HG02588 (cell line): ENCODE results near the gene BANK1.
"Not testable (repeated sequence)": the region's sequence is repeated elsewhere in the genome, so short reads cannot be mapped to it uniquely, and the experiment has no call there.

ENCODE experiments used
- ATAC-seq: cut with Tn5 transposase; IDR thresholded peaks from one replicate; pipeline ENCODE4 v1.9.1; 2021; ENCODE audit warnings: mild to moderate bottlenecking, moderate library complexity; ENCODE audit not compliant: unreplicated experiment

Gene BANK1

GRCh38 chr4:101871962-101872676 is 81.6 kb downstream of the BANK1 start:
- ATAC-seq: no peak

GRCh38 chr4:101885574-101885973 is 95.0 kb downstream of the BANK1 start:
- ATAC-seq: no peak

GRCh38 chr4:101886826-101887225 is 96.3 kb downstream of the BANK1 start:
- ATAC-seq: no peak

- ATAC-seq: no peak
Observed at GRCh38 chr4:101888472-101888871, 97.9 kb downstream of the BANK1 start.

- ATAC-seq: not testable (repeated sequence)
Observed at GRCh38 chr4:101905527-101905926, 115.0 kb downstream of the BANK1 start.

GRCh38 chr4:101910786-101911373 is 120.3 kb downstream of the BANK1 start:
- no peak for ATAC-seq

GRCh38 chr4:101911616-101912015 is 121.1 kb downstream of the BANK1 start:
- no peak for ATAC-seq

- no peak for ATAC-seq
Observed at GRCh38 chr4:101914761-101915160, 124.2 kb downstream of the BANK1 start.

GRCh38 chr4:101919373-101919977 is 128.9 kb downstream of the BANK1 start:
- ATAC-seq: no peak

GRCh38 chr4:101921370-101921769 is 130.8 kb downstream of the BANK1 start:
- no peak for ATAC-seq

GRCh38 chr4:101931619-101932018 is 141.1 kb downstream of the BANK1 start:
- ATAC-seq: no peak

- no peak for ATAC-seq
Observed at GRCh38 chr4:101933855-101934254, 143.3 kb downstream of the BANK1 start.

GRCh38 chr4:101938836-101939235 is 148.3 kb downstream of the BANK1 start:
- ATAC-seq: no peak

GRCh38 chr4:101941816-101942358 is 151.4 kb downstream of the BANK1 start:
- ATAC-seq: no peak

GRCh38 chr4:101942891-101943290 is 152.4 kb downstream of the BANK1 start:
- ATAC-seq: no peak

GRCh38 chr4:101944649-101945048 is 154.1 kb downstream of the BANK1 start:
- no peak for ATAC-seq

GRCh38 chr4:101948055-101948454 is 157.5 kb downstream of the BANK1 start:
- no peak for ATAC-seq

GRCh38 chr4:101948951-101949350 is 158.4 kb downstream of the BANK1 start:
- ATAC-seq: no peak

GRCh38 chr4:101950258-101950979 is 159.9 kb downstream of the BANK1 start:
- ATAC-seq: no peak

- ATAC-seq: no peak
Observed at GRCh38 chr4:101952985-101953384, 162.5 kb downstream of the BANK1 start.

GRCh38 chr4:101953949-101954348 is 163.4 kb downstream of the BANK1 start:
- no peak for ATAC-seq
